Measurements from ENCODE around the gene C1orf21.

The C1orf21 gene

GRCh38 chr1:184664661-184665060, 277.8 kb downstream of the C1orf21 start:
- TF ChIP-seq GATA2 (IDR thresholded peaks at IDR 0.05; ENCODE audit: low read depth, low read length), result no peak
- no peak for TF ChIP-seq GATA3 (IDR thresholded peaks at IDR 0.05; ENCODE audit: low read depth, low read length)

- TF ChIP-seq GATA3 (IDR thresholded peaks at IDR 0.05; ENCODE audit: low read depth, low read length) (no peak), GATA2 (IDR thresholded peaks at IDR 0.05; ENCODE audit: low read depth, low read length) (no peak)
Measured at GRCh38 chr1:184665360-184665759, 278.5 kb downstream of the C1orf21 start.

GRCh38 chr1:184669391-184669790, 282.6 kb downstream of the C1orf21 start:
- TF ChIP-seq GATA3 (IDR thresholded peaks at IDR 0.05; ENCODE audit: low read depth, low read length) (no peak), GATA2 (IDR thresholded peaks at IDR 0.05; ENCODE audit: low read depth, low read length) (no peak)

GRCh38 chr1:184672013-184672726, 285.3 kb downstream of the C1orf21 start:
- no peak for TF ChIP-seq GATA2 (IDR thresholded peaks at IDR 0.05; ENCODE audit: low read depth, low read length)
- no peak for TF ChIP-seq GATA3 (IDR thresholded peaks at IDR 0.05; ENCODE audit: low read depth, low read length)

- TF ChIP-seq GATA3 (IDR thresholded peaks at IDR 0.05; ENCODE audit: low read depth, low read length), result no peak
- TF ChIP-seq GATA2 (IDR thresholded peaks at IDR 0.05; ENCODE audit: low read depth, low read length), result no peak
Measured at GRCh38 chr1:184673305-184673704, 286.5 kb downstream of the C1orf21 start.

- no peak for TF ChIP-seq GATA2 (IDR thresholded peaks at IDR 0.05; ENCODE audit: low read depth, low read length)
- no peak for TF ChIP-seq GATA3 (IDR thresholded peaks at IDR 0.05; ENCODE audit: low read depth, low read length)
Measured at GRCh38 chr1:184677344-184677743, 290.5 kb downstream of the C1orf21 start.
